GM12875 (cell line): ENCODE data around the gene EIF1AD.
A peak's percentile ranks its signal among the peaks of the same experiment; 100 is the strongest.

ENCODE experiments used
- H3K4me3 ChIP-seq: one replicate; pipeline ENCODE4 v1.5.1; 2011; ENCODE audit warnings: low read depth, low read length, control low read depth
- TF ChIP-seq, protein P1 (sequence below): IDR thresholded peaks from 2 replicates; pipeline ENCODE4 v1.5.1; 2011; ENCODE audit warnings: low read depth, mild to moderate bottlenecking, control low read depth, inconsistent platforms, low read length, moderate library complexity, borderline replicate concordance; ENCODE audit not compliant: insufficient read depth

The EIF1AD gene

GRCh38 chr11:65962141-65962564 lies 39.8 kb downstream of the EIF1AD start:
- peak overlapping the region; percentile 99 for H3K4me3 ChIP-seq

DNA sequence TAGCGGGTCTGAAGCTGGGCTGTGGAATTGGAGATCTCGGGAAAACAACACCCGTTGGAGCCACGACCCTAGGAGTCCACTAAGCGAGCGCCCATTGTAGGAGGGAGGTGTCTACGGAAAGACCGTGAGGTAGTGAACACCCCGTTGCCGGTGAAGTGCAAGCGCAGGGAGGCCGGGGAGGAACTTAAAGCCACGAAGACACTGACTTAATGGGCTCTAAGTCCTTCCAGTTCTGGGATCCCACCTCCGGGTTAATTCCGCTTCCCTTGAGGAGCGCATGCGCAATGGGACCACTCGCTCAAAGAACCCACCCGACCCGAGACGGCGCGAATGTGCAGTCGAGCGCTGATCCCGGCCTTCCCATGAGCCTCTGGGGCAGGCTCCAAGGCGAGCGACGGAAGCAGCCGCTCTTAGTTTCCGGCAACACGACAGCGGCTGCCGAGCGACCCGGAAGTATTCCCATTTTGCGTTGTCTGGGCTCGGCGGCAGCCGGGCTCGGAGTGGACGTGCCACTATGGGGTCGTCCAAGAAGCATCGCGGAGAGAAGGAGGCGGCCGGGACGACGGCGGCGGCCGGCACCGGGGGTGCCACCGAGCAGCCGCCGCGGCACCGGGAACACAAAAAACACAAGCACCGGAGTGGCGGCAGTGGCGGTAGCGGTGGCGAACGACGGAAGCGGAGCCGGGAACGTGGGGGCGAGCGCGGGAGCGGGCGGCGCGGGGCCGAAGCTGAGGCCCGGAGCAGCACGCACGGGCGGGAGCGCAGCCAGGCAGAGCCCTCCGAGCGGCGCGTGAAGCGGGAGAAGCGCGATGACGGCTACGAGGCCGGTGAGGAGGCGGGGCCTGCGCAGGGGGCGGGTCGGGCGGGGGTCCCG lies 40.5 kb downstream of the EIF1AD start, which contains the start of gene SART1:
Gene SART1, plus strand, starts transcription at position 468 of the 874 bp plus-strand sequence. Its CDS starts 47 bp downstream, at position 515.
- TF ChIP-seq, protein P1, sequence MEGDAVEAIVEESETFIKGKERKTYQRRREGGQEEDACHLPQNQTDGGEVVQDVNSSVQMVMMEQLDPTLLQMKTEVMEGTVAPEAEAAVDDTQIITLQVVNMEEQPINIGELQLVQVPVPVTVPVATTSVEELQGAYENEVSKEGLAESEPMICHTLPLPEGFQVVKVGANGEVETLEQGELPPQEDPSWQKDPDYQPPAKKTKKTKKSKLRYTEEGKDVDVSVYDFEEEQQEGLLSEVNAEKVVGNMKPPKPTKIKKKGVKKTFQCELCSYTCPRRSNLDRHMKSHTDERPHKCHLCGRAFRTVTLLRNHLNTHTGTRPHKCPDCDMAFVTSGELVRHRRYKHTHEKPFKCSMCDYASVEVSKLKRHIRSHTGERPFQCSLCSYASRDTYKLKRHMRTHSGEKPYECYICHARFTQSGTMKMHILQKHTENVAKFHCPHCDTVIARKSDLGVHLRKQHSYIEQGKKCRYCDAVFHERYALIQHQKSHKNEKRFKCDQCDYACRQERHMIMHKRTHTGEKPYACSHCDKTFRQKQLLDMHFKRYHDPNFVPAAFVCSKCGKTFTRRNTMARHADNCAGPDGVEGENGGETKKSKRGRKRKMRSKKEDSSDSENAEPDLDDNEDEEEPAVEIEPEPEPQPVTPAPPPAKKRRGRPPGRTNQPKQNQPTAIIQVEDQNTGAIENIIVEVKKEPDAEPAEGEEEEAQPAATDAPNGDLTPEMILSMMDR = no peak
- peak within 1 kb of the TSS; percentile 99 for H3K4me3 ChIP-seq

More at GRCh38 chr11:65962141-65962564, 39.8 kb downstream of the EIF1AD start:
- TF ChIP-seq, protein P1 = no peak

GRCh38 chr11:65960824-65961266 lies 41.1 kb downstream of the EIF1AD start:
- peak overlapping the region; percentile 99 for H3K4me3 ChIP-seq
- TF ChIP-seq, protein P1 = no peak

DNA sequence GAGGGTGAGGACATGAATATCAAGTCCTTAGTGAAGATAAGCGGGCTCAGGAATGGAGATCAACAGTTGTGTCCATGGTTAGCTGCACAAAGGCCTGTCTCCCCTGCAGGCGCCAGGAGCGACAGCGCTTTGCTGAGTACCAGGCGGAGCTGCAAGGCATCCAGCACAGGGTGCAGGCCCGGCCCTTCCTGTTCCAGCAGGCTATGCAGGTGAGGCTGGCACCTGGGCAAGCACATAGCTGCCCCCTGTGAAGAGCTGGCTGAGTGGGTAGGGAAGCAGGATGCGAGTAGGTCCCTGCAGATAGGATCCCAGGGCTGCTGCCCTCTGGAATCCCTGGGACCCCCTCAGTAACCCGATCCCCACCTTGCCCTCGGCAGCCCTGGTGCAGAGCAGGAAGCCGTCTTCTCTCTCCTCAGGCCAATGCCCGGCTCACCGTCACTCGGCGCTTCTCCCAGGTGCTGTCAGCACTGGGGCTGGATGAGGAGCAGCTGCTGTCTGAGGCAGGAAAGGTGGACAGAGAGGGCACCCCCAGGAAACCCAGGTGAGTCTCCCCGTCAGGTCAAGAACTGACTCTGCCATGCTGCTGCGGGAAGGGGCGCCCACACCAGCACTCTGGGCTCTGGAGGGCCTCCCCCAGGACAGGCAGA lies 43.1 kb downstream of the EIF1AD start:
- TF ChIP-seq, protein P1 = no peak
- no peak overlapping the region for H3K4me3 ChIP-seq

DNA sequence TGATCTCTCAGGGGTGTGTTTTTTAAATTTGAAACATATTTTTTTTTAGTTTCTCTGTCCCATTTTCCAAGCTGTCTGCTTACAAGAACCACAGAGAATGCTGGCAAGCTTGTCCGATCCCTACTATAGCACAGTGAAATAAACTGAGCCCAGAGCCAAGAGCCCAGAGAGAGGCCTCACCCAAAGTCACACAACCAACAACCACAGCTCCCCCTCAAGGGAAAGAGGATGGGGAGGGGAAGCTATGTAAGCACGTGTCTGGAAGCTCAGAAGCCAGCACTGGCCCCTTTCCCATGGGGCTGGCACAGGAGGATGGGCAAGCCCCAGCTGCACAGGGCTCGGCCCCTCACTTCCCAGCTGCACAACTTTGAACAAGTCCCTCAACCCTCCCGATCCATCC lies 43.7 kb downstream of the EIF1AD start:
- H3K4me3 ChIP-seq = no peak overlapping the region
- TF ChIP-seq, protein P1 = no peak

DNA sequence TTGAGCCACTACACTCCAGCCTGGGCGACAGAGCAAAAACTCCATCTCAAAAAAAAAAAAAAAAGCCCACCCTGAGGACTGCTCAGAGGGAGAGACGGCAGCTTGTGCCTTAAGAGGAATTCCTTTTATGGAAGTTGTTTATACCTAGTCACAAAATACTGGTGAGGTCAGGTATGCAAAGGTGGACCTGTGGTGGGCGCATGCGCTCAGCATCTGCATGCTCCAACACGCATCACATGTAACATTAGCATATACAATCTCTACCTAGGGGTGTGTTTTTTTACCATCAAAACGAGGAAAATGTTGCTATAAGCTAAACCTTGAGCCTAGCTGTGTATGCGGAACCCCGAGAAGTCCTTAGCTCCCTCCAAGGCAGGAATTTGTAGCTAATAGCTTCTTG lies 47.2 kb downstream of the EIF1AD start:
- no peak overlapping the region for H3K4me3 ChIP-seq
- TF ChIP-seq, protein P1 = no peak
